BLaER1 treated with 17β-estradiol and CSF1 and Interleukin-3, amounts not matched to agents 10 nM and 100 nM (cell line): ENCODE measurements around the gene ATOH7.
A peak's percentile ranks its signal among the peaks of the same experiment; 100 is the strongest.

Source experiments
- H3K27ac ChIP-seq, 11 experiments: shearing (Covaris generic); formaldehyde crosslinking; 2 replicates each; pipeline ENCODE4 v1.8.1; 2022
- H3K27me3 ChIP-seq, 11 experiments: shearing (Covaris generic); formaldehyde crosslinking; 2 replicates each; pipeline ENCODE4 v1.8.1; 2022
- H3K36me3 ChIP-seq, 11 experiments: shearing (Covaris generic); formaldehyde crosslinking; 2 replicates each; pipeline ENCODE4 v1.8.1; 2022
- H3K4me1 ChIP-seq, 10 experiments: shearing (Covaris generic); formaldehyde crosslinking; 2 replicates each; pipeline ENCODE4 v1.8.1; 2022
- H3K4me2 ChIP-seq, 11 experiments: shearing (Covaris generic); formaldehyde crosslinking; 2 replicates each; pipeline ENCODE4 v1.8.1; 2022
- H3K4me3 ChIP-seq, 10 experiments: shearing (Covaris generic); formaldehyde crosslinking; 2 replicates each; pipeline ENCODE4 v1.8.1; 2022
- H3K9ac ChIP-seq, 11 experiments: shearing (Covaris generic); formaldehyde crosslinking; 2 replicates each; pipeline ENCODE4 v1.8.1; 2022
- H3K9me3 ChIP-seq, 11 experiments: shearing (Covaris generic); formaldehyde crosslinking; replicated peaks in 1 of 11; 2 replicates each; pipeline ENCODE4 v1.8.1; 2022
- H4K20me1 ChIP-seq, 11 experiments: shearing (Covaris generic); formaldehyde crosslinking; 2 replicates each; pipeline ENCODE4 v1.8.1; 2022
- Cebpa-rat ChIP-seq, 11 experiments: shearing (Covaris generic); IDR thresholded peaks; 2 replicates each; pipeline ENCODE4 v1.8.1; 2022

The ATOH7 gene

DNA sequence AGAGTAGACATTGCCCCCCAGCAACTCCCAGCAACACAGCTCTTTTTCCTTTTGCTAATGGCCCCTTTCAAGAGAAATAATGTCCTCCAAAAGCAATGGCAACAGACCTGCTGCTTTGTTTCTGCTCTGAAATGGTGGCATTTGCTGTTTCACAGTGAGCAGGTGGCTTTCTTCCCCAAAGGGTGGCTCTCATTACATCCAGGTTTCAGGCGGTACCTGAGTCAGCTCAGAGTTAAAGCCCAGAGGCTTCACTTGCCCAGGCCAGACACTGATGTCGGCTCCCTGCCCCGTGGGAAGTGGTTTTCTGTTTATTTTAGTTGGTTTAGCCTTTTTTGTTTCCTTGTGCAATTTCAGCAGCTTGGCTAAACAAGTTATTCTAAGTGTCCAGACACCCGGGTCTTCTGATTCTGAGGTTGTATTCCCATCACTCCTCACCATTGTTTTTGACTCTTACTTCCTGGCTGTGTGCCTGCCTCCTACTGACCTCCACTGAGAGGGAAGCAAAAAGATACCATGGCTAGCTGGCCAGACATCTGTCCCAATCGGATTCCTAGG is 7.8 kb upstream of the ATOH7 start:
- H3K4me2 ChIP-seq, result no peak overlapping the region
- no peak for TF ChIP-seq Cebpa-rat (IDR thresholded peaks at IDR 0.05)

DNA sequence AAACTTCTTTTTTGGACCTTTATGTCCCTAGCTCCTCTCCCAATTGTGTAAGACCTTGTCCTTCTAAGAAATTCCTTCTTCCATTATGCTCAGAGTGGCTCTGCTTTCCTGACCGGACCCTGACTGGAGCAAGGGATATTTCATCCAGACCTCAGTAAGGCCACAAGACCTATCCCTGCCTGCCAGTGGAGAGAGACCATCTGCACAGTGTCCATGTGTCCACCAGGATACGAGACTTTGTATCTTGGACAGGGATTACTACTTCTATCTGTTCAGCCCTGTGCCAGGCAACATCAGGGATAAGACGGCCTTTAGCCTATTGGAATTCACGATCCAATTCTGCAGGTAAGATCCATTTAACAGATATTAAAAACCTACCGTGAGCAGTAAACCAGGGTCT is 7.2 kb upstream of the ATOH7 start:
- Histone ChIP-seq H3K4me1 (no peaks in the 10 kb centered on the region), H3K4me2 (no peak overlapping the region), H4K20me1 (no peaks in the 10 kb centered on the region), H3K27me3 (peaks cover 0 to under 1% (median 0%) of the 10 kb centered on the region in 11 experiments; a peak in 1 of 22 replicates), H3K36me3 (no peaks in the 10 kb centered on the region), H3K9me3 (no peaks in the 10 kb centered on the region), H3K4me3 (no peak overlapping the region), H3K9ac (no peak overlapping the region), H3K27ac (no peak overlapping the region)
- TF ChIP-seq Cebpa-rat (IDR thresholded peaks at IDR 0.05), result no peak

More for the DNA sequence above, 7.8 kb upstream of the ATOH7 start:
- no peak overlapping the region for H3K9ac ChIP-seq
- no peaks in the 10 kb centered on the region for H4K20me1 ChIP-seq
- no peaks in the 10 kb centered on the region for H3K9me3 ChIP-seq
- no peak overlapping the region for H3K27ac ChIP-seq
- no peaks in the 10 kb centered on the region for H3K27me3 ChIP-seq
- H3K4me1 ChIP-seq, result no peaks in the 10 kb centered on the region
- no peaks in the 10 kb centered on the region for H3K36me3 ChIP-seq
- no peak overlapping the region for H3K4me3 ChIP-seq

DNA sequence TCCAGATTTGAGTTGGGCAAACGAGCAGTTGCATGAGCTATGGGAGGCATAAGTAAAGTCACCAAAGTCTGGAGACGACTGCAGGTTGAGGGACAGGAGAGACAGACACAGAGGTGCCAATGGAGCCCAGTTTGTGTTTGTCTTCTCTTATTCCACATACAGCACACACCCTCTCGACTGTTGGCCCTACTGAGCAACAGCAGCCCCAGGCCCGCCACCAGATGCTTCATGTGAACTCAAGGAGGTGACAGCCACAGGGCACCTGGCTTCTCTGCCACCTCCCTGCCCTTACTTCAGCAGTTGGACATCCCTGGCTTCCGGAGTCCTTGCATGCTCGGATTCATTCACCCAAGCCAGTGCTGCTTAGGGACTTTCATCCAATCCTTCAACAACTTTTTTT is 6.5 kb upstream of the ATOH7 start:
- Histone ChIP-seq H3K9ac (no peak overlapping the region), H3K27me3 (peaks cover 0 to 8% (median 2%) of the 10 kb centered on the region in 11 experiments; a peak in 9 of 22 replicates), H3K36me3 (no peaks in the 10 kb centered on the region), H3K4me1 (no peaks in the 10 kb centered on the region), H3K27ac (no peak overlapping the region), H3K4me3 (no peak overlapping the region), H4K20me1 (no peaks in the 10 kb centered on the region), H3K9me3 (no peaks in the 10 kb centered on the region), H3K4me2 (no peak overlapping the region)
- TF ChIP-seq Cebpa-rat (IDR thresholded peaks at IDR 0.05), result no peak

DNA sequence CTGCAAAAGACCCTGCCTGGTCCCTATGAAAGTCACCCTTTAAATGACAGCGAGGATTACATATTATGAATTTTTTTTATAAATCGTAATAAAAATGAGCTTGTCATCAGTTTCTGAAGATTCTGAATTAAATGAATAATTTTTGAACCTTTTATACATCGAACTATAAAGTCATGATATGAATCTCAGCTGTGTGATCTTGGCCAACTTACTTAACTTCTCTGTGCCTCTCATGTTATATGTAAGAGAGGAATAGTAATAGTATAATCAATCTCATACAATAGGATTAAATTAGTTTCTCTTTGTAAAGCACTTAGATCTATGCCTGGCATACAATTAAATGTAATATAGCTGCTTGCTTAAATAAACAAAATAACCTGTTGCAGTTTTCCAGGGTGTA is 5.3 kb upstream of the ATOH7 start:
- no peak for TF ChIP-seq Cebpa-rat (IDR thresholded peaks at IDR 0.05)
- H3K27me3 ChIP-seq, result peaks cover 3 to 20% (median 13%) of the 10 kb centered on the region in 11 experiments
- H3K9ac ChIP-seq, result no peak overlapping the region

DNA sequence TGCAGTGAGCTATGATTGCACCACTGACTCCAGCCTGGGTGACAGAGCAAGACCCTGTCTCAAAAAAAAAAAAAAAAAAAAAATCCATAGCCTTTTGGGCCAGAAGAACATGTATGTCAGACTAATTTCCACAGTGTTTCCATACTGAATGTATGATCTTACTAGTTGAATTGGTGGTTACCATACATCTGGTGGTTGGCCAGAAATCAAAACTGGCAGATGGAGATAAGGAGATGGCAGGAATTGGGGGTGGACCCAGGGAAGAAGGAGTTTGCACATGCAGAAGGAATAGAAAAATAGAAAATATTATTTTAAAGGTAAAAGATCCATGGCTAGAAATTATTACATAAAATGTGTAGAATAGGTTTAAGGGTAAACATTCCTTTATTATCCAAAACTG is 3.7 kb upstream of the ATOH7 start:
- no peaks in the 10 kb centered on the region for H4K20me1 ChIP-seq
- H3K4me2 ChIP-seq, result no peak overlapping the region
- H3K9me3 ChIP-seq, result peaks cover 0 to 17% (median 14%) of the 10 kb centered on the region in 11 experiments; a peak in 20 of 22 replicates
- H3K4me3 ChIP-seq, result no peak overlapping the region
- H3K27me3 ChIP-seq, result peaks cover 19 to 36% (median 29%) of the 10 kb centered on the region in 11 experiments
- peaks cover 0 to 10% (median 7%) of the 10 kb centered on the region in 10 experiments; a peak in 7 of 20 replicates for H3K4me1 ChIP-seq
- no peak overlapping the region for H3K9ac ChIP-seq
- no peaks in the 10 kb centered on the region for H3K36me3 ChIP-seq
- H3K27ac ChIP-seq, result no peak overlapping the region
- no peak for TF ChIP-seq Cebpa-rat (IDR thresholded peaks at IDR 0.05)

More for the DNA sequence above, 5.3 kb upstream of the ATOH7 start:
- no peak overlapping the region for H3K27ac ChIP-seq
- H4K20me1 ChIP-seq, result no peaks in the 10 kb centered on the region
- H3K9me3 ChIP-seq, result peaks cover 0 to 2% (median 0%) of the 10 kb centered on the region in 11 experiments; a peak in 2 of 22 replicates
- no peaks in the 10 kb centered on the region for H3K36me3 ChIP-seq
- H3K4me1 ChIP-seq, result no peaks in the 10 kb centered on the region
- H3K4me3 ChIP-seq, result no peak overlapping the region
- no peak overlapping the region for H3K4me2 ChIP-seq

DNA sequence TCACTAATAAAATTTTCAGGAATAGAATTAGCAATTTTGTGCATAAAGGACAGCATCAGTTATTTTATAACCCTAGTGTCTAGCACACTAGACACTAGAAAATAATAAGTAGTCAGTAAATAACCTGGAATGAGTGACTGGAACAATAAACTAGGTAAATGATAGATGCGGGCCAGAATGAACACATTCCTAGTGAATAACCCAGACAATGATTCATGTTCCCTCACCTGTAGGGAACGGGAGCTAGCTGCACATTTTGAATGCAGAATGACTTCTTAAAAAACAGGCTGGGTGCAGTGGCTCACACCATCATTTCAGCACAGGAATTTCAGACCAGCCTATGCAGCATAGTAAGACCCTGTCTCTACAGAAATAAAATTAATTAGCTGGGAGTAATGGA is 3.2 kb upstream of the ATOH7 start:
- H3K4me3 ChIP-seq, result no peak overlapping the region
- no peaks in the 10 kb centered on the region for H3K36me3 ChIP-seq
- H4K20me1 ChIP-seq, result no peaks in the 10 kb centered on the region
- H3K4me1 ChIP-seq, result peaks cover 0 to 10% (median 7%) of the 10 kb centered on the region in 10 experiments; a peak in 7 of 20 replicates
- H3K27me3 ChIP-seq, result peaks cover 24 to 41% (median 34%) of the 10 kb centered on the region in 11 experiments
- no peak overlapping the region for H3K27ac ChIP-seq
- H3K4me2 ChIP-seq, result no peak overlapping the region
- no peak for TF ChIP-seq Cebpa-rat (IDR thresholded peaks at IDR 0.05)
- no peak overlapping the region for H3K9ac ChIP-seq
- H3K9me3 ChIP-seq, result peaks cover 0 to 18% (median 14%) of the 10 kb centered on the region in 11 experiments; a peak in 20 of 22 replicates

DNA sequence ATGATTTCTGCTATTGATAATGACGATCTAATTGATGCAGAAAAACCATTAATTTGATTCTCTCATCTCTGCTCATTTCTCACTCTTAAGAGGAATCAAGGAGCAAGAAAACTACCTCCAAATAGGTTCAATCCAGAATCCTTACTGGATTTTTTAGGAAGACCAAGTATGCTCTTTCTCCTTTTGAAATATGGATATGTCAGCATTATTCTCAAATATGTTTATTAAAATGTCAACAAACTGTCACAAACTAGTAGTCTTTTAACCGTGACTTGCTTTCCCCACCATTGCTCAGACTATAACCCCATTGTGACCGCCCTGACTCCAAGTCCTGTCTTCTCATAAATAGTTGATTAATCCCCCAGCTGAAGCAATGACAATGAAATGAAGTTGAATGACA is 1.1 kb upstream of the ATOH7 start:
- Histone ChIP-seq H3K4me3 (no peak overlapping the region), H3K27me3 (peaks cover 31 to 51% (median 43%) of the 10 kb centered on the region in 11 experiments), H3K9ac (no peak overlapping the region), H3K4me1 (peaks cover 0 to 10% (median 7%) of the 10 kb centered on the region in 10 experiments; a peak in 7 of 20 replicates), H3K9me3 (peaks cover 0 to 18% (median 14%) of the 10 kb centered on the region in 11 experiments; a peak in 20 of 22 replicates), H3K4me2 (no peak overlapping the region), H3K36me3 (no peaks in the 10 kb centered on the region), H3K27ac (no peak overlapping the region), H4K20me1 (no peaks in the 10 kb centered on the region)
- no peak for TF ChIP-seq Cebpa-rat (IDR thresholded peaks at IDR 0.05)

DNA sequence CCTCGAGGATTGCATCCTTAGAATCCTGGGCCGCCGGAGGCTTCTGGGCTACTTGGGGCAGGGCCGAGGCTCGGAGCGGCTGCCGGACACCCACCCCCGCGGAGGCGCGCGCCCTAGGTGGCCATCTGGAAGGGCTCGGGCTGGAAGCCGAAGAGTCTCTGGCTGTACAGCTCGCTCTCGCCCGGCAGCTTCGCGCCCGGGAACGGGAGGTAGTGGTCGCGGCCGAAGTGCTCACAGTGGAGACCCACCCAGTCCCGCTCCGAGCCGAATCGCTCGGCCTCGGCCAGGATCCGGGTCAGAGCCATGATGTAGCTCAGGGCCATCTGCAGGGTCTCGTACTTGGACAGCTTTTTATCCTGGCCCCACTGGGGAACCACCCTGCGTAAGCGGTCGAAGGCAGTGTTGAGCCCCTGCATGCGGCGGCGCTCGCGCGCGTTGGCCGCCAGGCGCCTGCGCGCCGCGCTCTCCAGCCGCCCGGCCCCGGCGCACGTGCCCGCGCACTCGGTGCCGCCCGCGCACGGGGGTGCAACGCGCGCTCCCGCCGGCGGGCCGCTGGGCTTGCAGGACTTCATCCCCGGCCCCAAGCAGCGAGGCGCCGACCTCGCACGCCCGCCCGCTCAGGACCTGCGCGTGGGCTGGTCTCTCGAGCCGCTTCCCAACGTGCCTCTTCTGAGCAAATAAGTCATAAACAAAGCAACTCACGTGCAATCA is 652 bp downstream of the ATOH7 start:
- Histone ChIP-seq H3K27ac (no peak overlapping the region), H3K9me3 (peaks cover 0 to 18% (median 14%) of the 10 kb centered on the region in 11 experiments; a peak in 20 of 22 replicates), H4K20me1 (no peaks in the 10 kb centered on the region), H3K27me3 (peaks cover 31 to 51% (median 43%) of the 10 kb centered on the region in 11 experiments), H3K4me3 (peak overlapping the region; percentile 49 to 69 (median 56)), H3K9ac (peak overlapping the region in 8 of 11 experiments; percentile 8 to 49 (median 40); a peak in 6 of 22 replicates), H3K4me1 (peaks cover 0 to 10% (median 7%) of the 10 kb centered on the region in 10 experiments; a peak in 7 of 20 replicates), H3K36me3 (no peaks in the 10 kb centered on the region), H3K4me2 (peak overlapping the region; percentile 70 to 89 (median 76))
- no peak for TF ChIP-seq Cebpa-rat (IDR thresholded peaks at IDR 0.05)

DNA sequence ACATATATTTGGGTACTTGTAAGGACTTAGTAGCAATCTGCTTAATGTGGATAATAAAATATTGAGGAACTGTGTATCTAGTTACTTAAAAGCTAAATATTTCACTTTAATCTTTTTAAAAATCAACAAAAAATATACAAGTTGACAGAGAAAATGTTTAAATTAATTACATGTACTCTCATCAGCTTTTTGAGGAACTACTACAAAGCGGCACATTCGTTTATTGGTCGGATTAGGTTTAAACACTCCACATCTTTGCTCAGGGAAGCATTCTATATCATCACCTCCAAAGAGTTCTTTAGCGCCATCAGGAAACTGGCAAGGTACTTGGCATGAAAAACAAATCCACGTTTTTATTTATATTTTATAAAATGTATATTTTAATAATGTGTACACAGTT is 1.6 kb downstream of the ATOH7 start:
- peaks cover 0 to 10% (median 7%) of the 10 kb centered on the region in 10 experiments; a peak in 7 of 20 replicates for H3K4me1 ChIP-seq
- H4K20me1 ChIP-seq, result no peaks in the 10 kb centered on the region
- no peak overlapping the region for H3K4me2 ChIP-seq
- no peak overlapping the region for H3K27ac ChIP-seq
- no peaks in the 10 kb centered on the region for H3K36me3 ChIP-seq
- peaks cover 0 to 18% (median 14%) of the 10 kb centered on the region in 11 experiments; a peak in 20 of 22 replicates for H3K9me3 ChIP-seq
- no peak overlapping the region for H3K9ac ChIP-seq
- peaks cover 31 to 51% (median 43%) of the 10 kb centered on the region in 11 experiments for H3K27me3 ChIP-seq
- no peak for TF ChIP-seq Cebpa-rat (IDR thresholded peaks at IDR 0.05)
- no peak overlapping the region for H3K4me3 ChIP-seq
